ENCODE results near the gene PRKG1.
"Not testable (repeated sequence)": the region's sequence is repeated elsewhere in the genome, so short reads cannot be mapped to it uniquely, and the experiment has no call there.

Gene PRKG1

GRCh38 chr10:51394039-51394438, 319.8 kb downstream of the PRKG1 start:
- DNase-seq, result no peak

- no peak for DNase-seq
Measured at GRCh38 chr10:51397244-51397643, 323.0 kb downstream of the PRKG1 start.

GRCh38 chr10:51397695-51398094, 323.4 kb downstream of the PRKG1 start:
- no peak for DNase-seq

- no peak for DNase-seq
Measured at GRCh38 chr10:51399840-51400239, 325.6 kb downstream of the PRKG1 start.

GRCh38 chr10:51400392-51401096, 326.3 kb downstream of the PRKG1 start:
- no peak for DNase-seq

- DNase-seq, result no peak
Measured at GRCh38 chr10:51403521-51403920, 329.2 kb downstream of the PRKG1 start.

GRCh38 chr10:51405580-51406351, 331.5 kb downstream of the PRKG1 start:
- no peak for DNase-seq

- no peak for DNase-seq
Measured at GRCh38 chr10:51406581-51406980, 332.3 kb downstream of the PRKG1 start.

GRCh38 chr10:51416494-51416893, 342.2 kb downstream of the PRKG1 start:
- DNase-seq, result no peak

GRCh38 chr10:51419196-51420093, 345.2 kb downstream of the PRKG1 start:
- no peak for DNase-seq

- DNase-seq, result no peak
Measured at GRCh38 chr10:51421853-51422252, 347.6 kb downstream of the PRKG1 start.

GRCh38 chr10:51422311-51423120, 348.2 kb downstream of the PRKG1 start:
- no peak for DNase-seq

- no peak for DNase-seq
Measured at GRCh38 chr10:51423121-51423452, 348.8 kb downstream of the PRKG1 start.

GRCh38 chr10:51425431-51425830, 351.1 kb downstream of the PRKG1 start:
- DNase-seq, result no peak

GRCh38 chr10:51427758-51428157, 353.5 kb downstream of the PRKG1 start:
- no peak for DNase-seq

GRCh38 chr10:51430506-51430905, 356.2 kb downstream of the PRKG1 start:
- DNase-seq, result no peak

- DNase-seq, result no peak
Measured at GRCh38 chr10:51433949-51434475, 359.7 kb downstream of the PRKG1 start.

GRCh38 chr10:51436805-51437204, 362.5 kb downstream of the PRKG1 start:
- DNase-seq, result no peak

GRCh38 chr10:51439645-51440044, 365.4 kb downstream of the PRKG1 start:
- no peak for DNase-seq

- no peak for DNase-seq
Measured at GRCh38 chr10:51445588-51445987, 371.3 kb downstream of the PRKG1 start.

GRCh38 chr10:51447119-51447518, 372.8 kb downstream of the PRKG1 start:
- no peak for DNase-seq

GRCh38 chr10:51455762-51456161, 381.5 kb downstream of the PRKG1 start:
- not testable (repeated sequence) for DNase-seq
